ENCODE results near the gene UFD1.

Gene UFD1

GRCh38 chr22:19499236-19499879, 20.4 kb upstream of the UFD1 start:
- TF ChIP-seq CTCF (IDR thresholded peaks at IDR 0.05): no peak

GRCh38 chr22:19498866-19499190, 19.8 kb upstream of the UFD1 start:
- TF ChIP-seq CTCF (IDR thresholded peaks at IDR 0.05): no peak

GRCh38 chr22:19498154-19498865, 19.3 kb upstream of the UFD1 start:
- TF ChIP-seq CTCF (IDR thresholded peaks at IDR 0.05): no peak

- no peak for TF ChIP-seq CTCF (IDR thresholded peaks at IDR 0.05)
Observed at GRCh38 chr22:19497245-19497644, 18.3 kb upstream of the UFD1 start.

GRCh38 chr22:19496324-19496630, 17.3 kb upstream of the UFD1 start:
- TF ChIP-seq CTCF (IDR thresholded peaks at IDR 0.05): no peak

GRCh38 chr22:19495562-19496323, 16.8 kb upstream of the UFD1 start:
- TF ChIP-seq CTCF (IDR thresholded peaks at IDR 0.05): no peak

GRCh38 chr22:19494676-19495173, 15.7 kb upstream of the UFD1 start:
- no peak for TF ChIP-seq CTCF (IDR thresholded peaks at IDR 0.05)

Data from LNCAP (cell line).